AML-193 (cell line): Measurements from ENCODE around the gene PPP1R1A.

Experiments used
- DNase-seq, 2 experiments: peaks; one replicate each; lab custom pipeline; 2025; lab: John Stamatoyannopoulos, UW

PPP1R1A gene

GRCh38 chr12:54571193-54572188 lies 17.0 kb downstream of the PPP1R1A start:
- no peak for DNase-seq

- DNase-seq = no peak
Measured at GRCh38 chr12:54569995-54570528, 18.4 kb downstream of the PPP1R1A start.

GRCh38 chr12:54569072-54569471 lies 19.4 kb downstream of the PPP1R1A start:
- no peak for DNase-seq

- DNase-seq = no peak
Measured at GRCh38 chr12:54566792-54567191, 21.7 kb downstream of the PPP1R1A start.

GRCh38 chr12:54565986-54566544 lies 22.4 kb downstream of the PPP1R1A start:
- DNase-seq = no peak

GRCh38 chr12:54565310-54565985 lies 23.0 kb downstream of the PPP1R1A start:
- no peak for DNase-seq

- DNase-seq = no peak
Measured at GRCh38 chr12:54564768-54565167, 23.7 kb downstream of the PPP1R1A start.

- DNase-seq = no peak
Measured at GRCh38 chr12:54563787-54564186, 24.7 kb downstream of the PPP1R1A start.

- DNase-seq = no peak
Measured at GRCh38 chr12:54562750-54563356, 25.6 kb downstream of the PPP1R1A start.

- DNase-seq = no peak
Measured at GRCh38 chr12:54561164-54561563, 27.3 kb downstream of the PPP1R1A start.

GRCh38 chr12:54560374-54560858 lies 28.0 kb downstream of the PPP1R1A start:
- DNase-seq = peak; percentile 82 to 88

GRCh38 chr12:54558759-54559158 lies 29.7 kb downstream of the PPP1R1A start:
- DNase-seq = no peak

GRCh38 chr12:54558311-54558710 lies 30.1 kb downstream of the PPP1R1A start:
- DNase-seq = no peak

GRCh38 chr12:54555670-54556257 lies 32.7 kb downstream of the PPP1R1A start:
- no peak for DNase-seq

GRCh38 chr12:54549774-54550451 lies 38.5 kb downstream of the PPP1R1A start:
- DNase-seq = no peak

GRCh38 chr12:54546511-54546910 lies 41.9 kb downstream of the PPP1R1A start:
- DNase-seq = no peak

GRCh38 chr12:54544743-54545142 lies 43.7 kb downstream of the PPP1R1A start:
- DNase-seq = no peak

GRCh38 chr12:54543526-54543925 lies 44.9 kb downstream of the PPP1R1A start:
- no peak for DNase-seq

- no peak for DNase-seq
Measured at GRCh38 chr12:54541751-54542290, 46.6 kb downstream of the PPP1R1A start.

- DNase-seq = no peak
Measured at GRCh38 chr12:54538136-54538700, 50.2 kb downstream of the PPP1R1A start.
